Measurements from ENCODE around the gene SRGAP1.

The SRGAP1 gene

GRCh38 chr12:63844391-63845341, at the start of gene SRGAP1:
Gene SRGAP1, plus strand, starts transcription at chr12:63844700. Its CDS starts 117 bp downstream, at chr12:63844817.
- DNase-seq (ENCODE audit: low read depth), result no peak

GRCh38 chr12:63795032-63795687, 49.3 kb upstream of the SRGAP1 start:
- no peak for DNase-seq (ENCODE audit: low read depth)

GRCh38 chr12:63795944-63796343, 48.6 kb upstream of the SRGAP1 start:
- DNase-seq (ENCODE audit: low read depth), result no peak

GRCh38 chr12:63802012-63802608, 42.4 kb upstream of the SRGAP1 start:
- DNase-seq (ENCODE audit: low read depth), result no peak

GRCh38 chr12:63804746-63805145, 39.8 kb upstream of the SRGAP1 start:
- DNase-seq (ENCODE audit: low read depth), result no peak

GRCh38 chr12:63805704-63806672, 38.5 kb upstream of the SRGAP1 start:
- no peak for DNase-seq (ENCODE audit: low read depth)

GRCh38 chr12:63808631-63809030, 35.9 kb upstream of the SRGAP1 start:
- DNase-seq (ENCODE audit: low read depth), result no peak

- no peak for DNase-seq (ENCODE audit: low read depth)
Observed at GRCh38 chr12:63809566-63809965, 34.9 kb upstream of the SRGAP1 start.

- DNase-seq (ENCODE audit: low read depth), result no peak
Observed at GRCh38 chr12:63811334-63811733, 33.2 kb upstream of the SRGAP1 start.

- no peak for DNase-seq (ENCODE audit: low read depth)
Observed at GRCh38 chr12:63811755-63812154, 32.7 kb upstream of the SRGAP1 start.

GRCh38 chr12:63814146-63814772, 30.2 kb upstream of the SRGAP1 start:
- no peak for DNase-seq (ENCODE audit: low read depth)

- no peak for DNase-seq (ENCODE audit: low read depth)
Observed at GRCh38 chr12:63815482-63815852, 29.0 kb upstream of the SRGAP1 start.

GRCh38 chr12:63816031-63816430, 28.5 kb upstream of the SRGAP1 start:
- DNase-seq (ENCODE audit: low read depth), result no peak

- no peak for DNase-seq (ENCODE audit: low read depth)
Observed at GRCh38 chr12:63820427-63820826, 24.1 kb upstream of the SRGAP1 start.

- DNase-seq (ENCODE audit: low read depth), result no peak
Observed at GRCh38 chr12:63821781-63822251, 22.7 kb upstream of the SRGAP1 start.

- no peak for DNase-seq (ENCODE audit: low read depth)
Observed at GRCh38 chr12:63822352-63822751, 22.1 kb upstream of the SRGAP1 start.

GRCh38 chr12:63823040-63823439, 21.5 kb upstream of the SRGAP1 start:
- DNase-seq (ENCODE audit: low read depth), result no peak

- DNase-seq (ENCODE audit: low read depth), result no peak
Observed at GRCh38 chr12:63826006-63826585, 18.4 kb upstream of the SRGAP1 start.

- DNase-seq (ENCODE audit: low read depth), result no peak
Observed at GRCh38 chr12:63828867-63829266, 15.6 kb upstream of the SRGAP1 start.

- no peak for DNase-seq (ENCODE audit: low read depth)
Observed at GRCh38 chr12:63836046-63836445, 8.5 kb upstream of the SRGAP1 start.

- DNase-seq (ENCODE audit: low read depth), result no peak
Observed at GRCh38 chr12:63836936-63837335, 7.6 kb upstream of the SRGAP1 start.

Measured in activated gamma-delta T cell treated with anti-CD3 and anti-CD28 coated beads, Interleukin-2, amount 50 U/mL, for 16 hours (primary cell).